CD4-positive, alpha-beta memory T cell (primary cell): Measurements from ENCODE around the gene SGCA. TPM values are rescaled to one million over a fixed set of nuclear protein-coding genes. Genes with fewer than 3 reads are reported as not detected.

Experiments used
- CTCF ChIA-PET: fragments of 350-600 bp; sonication (Branson Sonifier 250); formaldehyde crosslinking; loops from one replicate; lab custom pipeline; 2021; ENCODE audit warnings: inconsistent platforms; ENCODE audit not compliant: partially characterized antibody; lab: Charles Lee
- POLR2A ChIA-PET: fragments of 350-600 bp; sonication (Branson Sonifier 250); formaldehyde crosslinking; loops from one replicate; lab custom pipeline; 2021; ENCODE audit not compliant: partially characterized antibody; lab: Charles Lee
- DNase-seq, 5 donors: peaks; one replicate each; pipeline versions ENCODE4 v3.0.0 to v3.0.0-alpha.2; 2020 to 2022; ENCODE audit warnings: mixed read lengths in 1 of 5
- H3K27ac ChIP-seq: one replicate; pipeline ENCODE4 v1.7.0; 2013; ENCODE audit warnings: low read depth, low read length
- H3K27me3 ChIP-seq: 2 replicates; pipeline ENCODE4 v1.7.0; 2013; ENCODE audit warnings: mild to moderate bottlenecking, low read length, moderate library complexity; ENCODE audit not compliant: insufficient read depth
- H3K36me3 ChIP-seq: 2 replicates; pipeline ENCODE4 v1.7.0; 2013; ENCODE audit warnings: mild to moderate bottlenecking, low read length, moderate library complexity; ENCODE audit not compliant: insufficient read depth
- H3K4me1 ChIP-seq: 2 replicates; pipeline ENCODE4 v1.7.0; 2013; ENCODE audit warnings: mild to moderate bottlenecking, low read length, moderate library complexity; ENCODE audit not compliant: insufficient read depth
- H3K4me3 ChIP-seq, 2 donors: one replicate each; pipeline ENCODE4 v1.7.0; 2013; ENCODE audit warnings: low read length in 2 of 2, mild to moderate bottlenecking in 1 of 2
- H3K9me3 ChIP-seq, 2 donors: one replicate each; pipeline ENCODE4 v1.7.0; 2013; ENCODE audit warnings: low read length in 2 of 2, control low read depth in 1 of 2; ENCODE audit not compliant: control insufficient read depth in 1 of 2
- H3K27ac Mint-ChIP-seq, 7 donors: one replicate each; pipeline ENCODE4 v1.8.0; 2020 to 2021; ENCODE audit warnings: mixed read lengths in 7 of 7, mild to moderate bottlenecking in 6 of 7, inconsistent platforms in 3 of 7, moderate library complexity in 3 of 7
- H3K27me3 Mint-ChIP-seq, 2 donors: one replicate each; pipeline ENCODE4 v1.8.0; 2020 to 2021; ENCODE audit warnings: mixed read lengths in 2 of 2
- H3K36me3 Mint-ChIP-seq, 2 donors: one replicate each; pipeline ENCODE4 v1.8.0; 2020 to 2021; ENCODE audit warnings: mixed read lengths in 2 of 2, inconsistent platforms in 1 of 2, mild to moderate bottlenecking in 1 of 2
- H3K4me1 Mint-ChIP-seq, 4 donors: one replicate each; pipeline ENCODE4 v1.8.0; 2020 to 2021; ENCODE audit warnings: mixed read lengths in 4 of 4, mild to moderate bottlenecking in 1 of 4
- H3K4me3 Mint-ChIP-seq, 8 donors: one replicate each; pipeline ENCODE4 v1.8.0; 2020 to 2021; ENCODE audit warnings: mixed read lengths in 8 of 8, mild to moderate bottlenecking in 7 of 8, moderate library complexity in 6 of 8, inconsistent platforms in 3 of 8
- H3K9me3 Mint-ChIP-seq, 8 donors: one replicate each; pipeline ENCODE4 v1.8.0; 2020 to 2021; ENCODE audit warnings: mixed read lengths in 8 of 8, mild to moderate bottlenecking in 5 of 8, inconsistent platforms in 3 of 8, moderate library complexity in 1 of 8
- intact Hi-C: fragments of 100-400 bp; cut with micrococcal nuclease; formaldehyde crosslinking; loops from one replicate; pipeline ENCODE4 v1.15.1; 2023
- polyA plus RNA-seq, 2 donors: library from polyadenylated mRNA; unstranded; fragments of 300-500 nt; fragmentation: Illumina TruSeq; gene quantifications; one replicate each; pipeline ENCODE4 v1.2.3, GENCODE V29; 2021
- total RNA-seq, 2 experiments: library from RNA; stranded (reverse); gene quantifications; one replicate each; pipeline ENCODE4 v1.2.3, GENCODE V29; 2021

The SGCA gene
- total and polyA plus RNA-seq, 4 experiments from 2014 or later = not detected

DNA sequence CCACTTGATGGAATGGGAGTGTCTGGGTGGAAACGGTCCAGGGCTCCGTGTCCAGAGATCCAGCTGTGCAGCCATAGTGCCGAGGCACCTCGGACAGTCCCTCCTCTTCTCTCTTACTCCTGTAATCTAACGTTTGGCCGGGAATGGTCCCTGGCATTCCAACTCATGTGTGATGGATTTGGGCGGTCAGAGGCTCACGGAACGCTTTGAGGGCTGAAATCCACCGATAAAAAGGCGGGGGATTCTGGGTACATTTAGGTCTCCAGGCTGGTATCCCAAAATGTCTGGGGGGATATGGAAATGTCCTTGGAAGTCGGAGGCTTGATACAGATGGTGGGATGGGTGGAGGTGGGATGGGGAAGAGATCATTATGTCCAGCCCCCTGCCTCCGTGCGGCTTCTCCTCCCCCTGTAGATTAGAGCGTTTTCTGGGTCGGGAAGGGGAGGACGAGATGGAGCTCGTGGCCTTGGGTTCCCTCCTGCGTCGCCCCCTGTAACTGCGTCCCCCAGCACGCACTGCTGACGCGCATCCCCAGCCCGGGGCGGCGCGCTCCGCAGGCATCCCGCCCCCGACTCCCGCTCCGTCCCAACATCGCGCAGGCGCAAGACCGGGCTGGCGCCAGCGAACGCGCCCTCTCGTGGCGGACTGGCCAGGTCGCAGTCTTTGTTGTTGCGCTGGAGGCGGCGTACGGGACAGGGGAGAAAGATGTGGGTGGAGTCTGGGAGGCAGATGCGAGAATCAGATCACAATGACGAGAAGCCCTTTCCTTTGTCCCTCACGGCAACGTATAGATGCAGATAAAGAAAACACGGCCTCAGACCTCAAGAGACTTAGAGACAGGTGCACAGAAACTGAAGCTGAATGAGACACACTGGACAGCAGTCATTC, 4.5 kb upstream of the SGCA start:
- Mint-ChIP-seq H3K9me3 (no peaks in the 10 kb centered on the region), H3K4me3 (peak overlapping the region; percentile 59 to 86 (median 74)), H3K36me3 (no peaks in the 10 kb centered on the region), H3K27me3 (no peaks in the 10 kb centered on the region), H3K4me1 (peaks cover 23 to 53% (median 30%) of the 10 kb centered on the region in 4 donors), H3K27ac (peak overlapping the region; percentile 45 to 99 (median 93))
- Histone ChIP-seq H3K4me3 (peak overlapping the region; percentile 76 to 78), H3K27me3 (no peaks in the 10 kb centered on the region), H3K27ac (peak overlapping the region; percentile 46), H3K36me3 (no peaks in the 10 kb centered on the region), H3K9me3 (no peaks in the 10 kb centered on the region), H3K4me1 (peaks cover 34% of the 10 kb centered on the region)
- ChIA-PET POLR2A (interaction anchor here (0.5 to 2.8 kb wide), 9 partner anchors 12 to 315 kb away, joined by 3 to 102 read pairs (median 6); partner anchors contain the start of genes PPP1R9B and SAMD14), CTCF (interaction anchor here (0.6 to 2.8 kb wide), 22 partner anchors 8 to 835 kb away, joined by 3 to 118 read pairs (median 8); partner anchors contain the start of genes PPP1R9B and SAMD14)
- intact Hi-C loops = loop anchor here (1.0 to 2.0 kb wide), 3 partner anchors 10 to 66 kb away; partner anchors contain the start of gene PDK2
- peak; percentile 92 to 95 (median 93) for DNase-seq

DNA sequence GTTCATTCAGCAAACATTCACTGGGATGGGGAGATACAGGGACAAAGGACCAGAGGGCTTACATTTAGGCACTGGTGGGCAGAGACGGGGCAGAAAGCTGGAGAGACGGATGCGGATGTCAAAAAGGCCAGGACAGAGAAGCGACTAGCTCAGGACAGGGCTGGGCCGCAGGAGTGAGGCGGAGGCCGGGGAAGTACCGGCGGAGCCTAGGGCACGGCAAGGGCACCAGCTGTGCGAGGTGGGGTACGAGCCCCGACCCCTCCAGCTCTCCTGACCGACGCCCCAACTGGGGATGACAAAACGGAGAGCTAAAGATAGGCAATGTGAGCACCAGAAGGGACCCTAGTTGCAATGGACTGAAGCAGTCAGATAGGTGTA, 3.9 kb upstream of the SGCA start:
- no peaks in the 10 kb centered on the region for H3K9me3 ChIP-seq
- Mint-ChIP-seq H3K4me3 (peak overlapping the region in 7 of 8 donors; percentile 59 to 86 (median 74)), H3K27me3 (no peaks in the 10 kb centered on the region), H3K4me1 (peaks cover 23 to 53% (median 30%) of the 10 kb centered on the region in 4 donors), H3K36me3 (no peaks in the 10 kb centered on the region), H3K9me3 (no peaks in the 10 kb centered on the region), H3K27ac (peak overlapping the region; percentile 74 to 99 (median 93))
- ChIA-PET CTCF (interaction anchor here (1.2 to 2.8 kb wide), 20 partner anchors 8 to 136 kb away, joined by 3 to 118 read pairs (median 8); partner anchors contain the start of genes PPP1R9B and SAMD14), POLR2A (interaction anchor here (0.5 to 2.8 kb wide), 9 partner anchors 13 to 315 kb away, joined by 3 to 102 read pairs (median 6); partner anchors contain the start of gene PPP1R9B)
- peak overlapping the region; percentile 46 for H3K27ac ChIP-seq
- intact Hi-C loops = loop anchor here (1.0 to 2.0 kb wide), 3 partner anchors 11 to 67 kb away; partner anchors contain the start of gene PDK2
- peaks cover 34% of the 10 kb centered on the region for H3K4me1 ChIP-seq
- no peaks in the 10 kb centered on the region for H3K36me3 ChIP-seq
- no peak for DNase-seq
- no peaks in the 10 kb centered on the region for H3K27me3 ChIP-seq
- H3K4me3 ChIP-seq = peak overlapping the region in 1 of 2 donors; percentile 78

DNA sequence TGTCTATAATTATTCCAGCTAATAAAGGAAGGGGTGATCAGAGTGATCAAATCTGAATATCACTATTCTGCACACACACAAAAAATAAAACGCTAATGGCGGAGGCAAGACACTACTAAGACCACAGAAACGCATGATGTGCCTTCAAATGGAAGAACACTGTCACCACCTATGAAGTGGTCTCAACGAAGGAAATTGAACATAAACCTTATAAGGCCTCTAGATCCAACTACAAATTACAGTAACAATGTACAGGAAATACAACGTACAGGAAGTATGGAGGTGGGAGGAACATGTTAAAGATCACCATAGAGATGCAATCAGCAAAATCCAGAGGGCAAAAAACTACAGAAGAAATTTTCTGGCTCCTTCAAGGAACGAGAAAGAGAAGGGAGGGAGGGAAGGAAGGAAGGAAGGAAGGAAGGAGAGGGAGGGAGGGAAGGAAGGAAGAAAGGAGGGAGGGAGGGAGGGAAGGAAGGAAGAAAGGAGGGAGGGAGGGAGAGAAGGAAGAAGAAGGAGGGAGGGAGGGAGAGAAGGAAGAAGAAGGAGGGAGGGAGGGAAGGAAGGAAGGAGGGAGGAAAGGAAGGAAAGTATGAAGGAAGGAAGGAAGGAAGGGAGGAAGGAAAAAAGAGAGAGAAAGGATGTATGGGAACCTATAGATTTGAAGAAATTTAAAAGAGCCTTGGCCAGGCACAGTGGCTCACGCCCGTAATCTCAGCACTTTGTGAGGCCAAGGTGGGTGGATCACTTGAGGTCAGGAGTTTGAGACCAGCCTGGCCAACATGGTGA, 3.1 kb upstream of the SGCA start:
- peaks cover 30% of the 10 kb centered on the region for H3K4me1 ChIP-seq
- Mint-ChIP-seq H3K36me3 (no peaks in the 10 kb centered on the region), H3K4me3 (peak overlapping the region in 7 of 8 donors; percentile 8 to 86 (median 38)), H3K9me3 (no peaks in the 10 kb centered on the region), H3K27me3 (no peaks in the 10 kb centered on the region), H3K4me1 (peaks cover 22 to 48% (median 29%) of the 10 kb centered on the region in 4 donors), H3K27ac (peak overlapping the region; percentile 29 to 99 (median 74))
- no peaks in the 10 kb centered on the region for H3K9me3 ChIP-seq
- H3K27me3 ChIP-seq = no peaks in the 10 kb centered on the region
- H3K27ac ChIP-seq = peak overlapping the region; percentile 46
- H3K4me3 ChIP-seq = no peak overlapping the region
- CTCF ChIA-PET = interaction anchor here (0.8 to 2.8 kb wide), 18 partner anchors 9 to 135 kb away, joined by 3 to 118 read pairs (median 12); partner anchors contain the start of genes PPP1R9B and SAMD14
- DNase-seq = peak in 1 of 5 donors; percentile 39
- POLR2A ChIA-PET = interaction anchor here (0.5 to 2.8 kb wide), 6 partner anchors 14 to 132 kb away, joined by 3 to 102 read pairs (median 5); partner anchors contain the start of gene PPP1R9B
- no peaks in the 10 kb centered on the region for H3K36me3 ChIP-seq
- intact Hi-C loops = no loop called here

DNA sequence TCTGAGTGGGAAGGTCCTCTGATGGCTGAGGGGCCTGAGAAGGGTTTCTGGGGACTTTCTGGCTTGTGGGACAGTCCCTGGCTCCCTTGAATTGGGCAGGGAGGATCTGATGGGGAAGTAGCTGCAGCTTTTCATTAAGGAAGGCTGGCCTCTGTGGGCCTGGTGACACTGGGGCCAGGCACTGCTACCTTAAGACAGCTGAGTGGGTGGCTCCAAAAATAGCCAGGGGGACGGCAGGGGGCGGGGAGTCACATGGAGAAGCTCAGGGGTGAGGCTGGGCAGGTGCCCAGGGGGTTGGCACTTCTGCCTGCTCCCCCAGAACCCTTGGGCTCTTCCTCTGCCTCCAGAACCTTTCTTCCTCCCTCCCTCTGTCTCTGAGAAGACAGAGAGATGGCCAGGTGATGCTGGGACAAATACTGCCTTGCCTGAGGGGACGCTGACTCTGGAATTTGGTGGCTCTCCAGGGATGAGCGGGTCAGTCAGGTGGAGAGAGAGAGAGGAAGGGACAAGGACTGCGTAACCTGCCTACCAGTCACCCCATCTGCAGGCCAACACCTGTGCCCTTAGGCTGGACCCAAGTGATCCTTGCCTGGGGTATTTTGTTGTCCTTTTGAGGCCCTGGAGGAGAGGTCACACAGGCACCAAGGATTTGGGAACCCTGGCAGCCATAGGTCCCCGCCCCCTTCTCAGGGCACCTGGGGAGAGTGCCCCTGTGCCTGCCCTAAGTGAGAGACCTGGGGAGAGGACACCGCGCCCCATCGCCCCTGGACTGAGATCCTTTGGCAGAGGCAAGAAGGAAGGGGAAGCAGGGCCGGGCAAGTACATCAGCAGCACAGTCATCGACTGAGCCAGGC, 1.7 kb upstream of the SGCA start:
- POLR2A ChIA-PET = interaction anchor here (0.9 kb wide), 1 partner anchor 13 kb away, joined by 3 read pairs; the partner anchor contains the start of gene PPP1R9B
- DNase-seq = peak in 1 of 5 donors; percentile 13
- no peaks in the 10 kb centered on the region for H3K9me3 ChIP-seq
- H3K27me3 ChIP-seq = no peaks in the 10 kb centered on the region
- Mint-ChIP-seq H3K4me3 (no peak overlapping the region), H3K36me3 (no peaks in the 10 kb centered on the region), H3K9me3 (no peaks in the 10 kb centered on the region), H3K27me3 (peaks cover 0 to 2% of the 10 kb centered on the region in 2 donors), H3K27ac (peak overlapping the region in 1 of 7 donors; percentile 15), H3K4me1 (peaks cover 20 to 45% (median 26%) of the 10 kb centered on the region in 4 donors)
- H3K4me1 ChIP-seq = peaks cover 25% of the 10 kb centered on the region
- no peak overlapping the region for H3K4me3 ChIP-seq
- H3K27ac ChIP-seq = no peak overlapping the region
- CTCF ChIA-PET = interaction anchor here (0.7 to 1.9 kb wide), 6 partner anchors 11 to 1348 kb away, joined by 3 to 17 read pairs (median 3); no protein-coding TSS in a partner anchor
- no peaks in the 10 kb centered on the region for H3K36me3 ChIP-seq
- intact Hi-C loops = no loop called here

DNA sequence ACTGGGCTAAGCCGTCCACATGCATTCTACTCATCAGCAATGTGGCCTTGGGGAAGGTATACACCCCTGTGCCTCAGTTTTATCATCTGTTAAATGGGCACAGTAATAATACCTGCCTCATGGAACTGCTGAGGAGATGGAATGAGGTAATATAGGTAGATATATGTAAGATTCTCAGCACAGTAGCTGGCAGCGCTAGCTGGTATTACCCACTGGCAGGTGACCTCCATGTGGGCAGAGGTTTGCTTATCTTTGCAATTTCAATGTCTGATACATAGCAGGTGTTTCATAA, 1.2 kb upstream of the SGCA start:
- H3K4me3 Mint-ChIP-seq = no peak overlapping the region
- no peak for DNase-seq
- H3K27ac ChIP-seq = no peak overlapping the region
- peaks cover 2 to 3% of the 10 kb centered on the region in 2 donors for H3K27me3 Mint-ChIP-seq
- H3K9me3 ChIP-seq = no peaks in the 10 kb centered on the region
- H3K9me3 Mint-ChIP-seq = peaks cover 0 to 3% (median 0%) of the 10 kb centered on the region in 8 donors
- peaks cover 30% of the 10 kb centered on the region for H3K4me1 ChIP-seq
- ChIA-PET CTCF (interaction anchor here (0.9 to 1.9 kb wide), 5 partner anchors 9 to 50 kb away, joined by 3 to 17 read pairs (median 3); no protein-coding TSS in a partner anchor), POLR2A (no interaction called here)
- H3K36me3 ChIP-seq = no peaks in the 10 kb centered on the region
- no peak overlapping the region for H3K4me3 ChIP-seq
- no peaks in the 10 kb centered on the region for H3K27me3 ChIP-seq
- peaks cover 0 to 3% of the 10 kb centered on the region in 2 donors for H3K36me3 Mint-ChIP-seq
- H3K4me1 Mint-ChIP-seq = peaks cover 24 to 50% (median 30%) of the 10 kb centered on the region in 4 donors
- intact Hi-C loops = no loop called here
- peak overlapping the region in 2 of 7 donors; percentile 25 to 75 for H3K27ac Mint-ChIP-seq

DNA sequence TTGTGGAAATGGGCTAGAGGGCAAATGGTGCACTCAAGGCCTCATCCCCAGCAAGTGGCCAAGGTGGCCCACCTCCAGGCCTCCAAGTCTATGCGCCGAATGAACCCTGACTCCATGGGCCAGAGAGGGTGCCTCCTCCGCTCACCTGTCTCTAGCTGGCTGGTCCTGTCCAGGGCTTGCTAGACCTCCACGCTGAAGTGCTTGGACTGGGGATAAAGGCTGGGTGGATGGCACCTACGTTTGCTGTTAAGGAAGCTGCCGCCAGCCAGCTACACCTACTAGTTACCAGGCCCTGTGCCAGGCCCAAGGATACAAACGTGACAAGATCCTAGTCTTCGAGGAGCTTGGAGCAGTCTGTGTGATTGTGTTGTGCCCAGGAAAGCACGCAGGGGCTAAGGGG, 739 bp upstream of the SGCA start:
- peak in 1 of 5 donors; percentile 28 for DNase-seq
- intact Hi-C loops = no loop called here
- Mint-ChIP-seq H3K27me3 (peaks cover 2 to 3% of the 10 kb centered on the region in 2 donors), H3K4me1 (peaks cover 24 to 51% (median 30%) of the 10 kb centered on the region in 4 donors), H3K36me3 (peaks cover 0 to 3% of the 10 kb centered on the region in 2 donors), H3K27ac (peak overlapping the region in 3 of 7 donors; percentile 25 to 75 (median 55)), H3K4me3 (no peak overlapping the region), H3K9me3 (peaks cover 0 to 3% (median 0%) of the 10 kb centered on the region in 8 donors)
- ChIA-PET CTCF (interaction anchor here (0.9 to 1.6 kb wide), 6 partner anchors 10 to 71 kb away, joined by 3 to 7 read pairs (median 4); no protein-coding TSS in a partner anchor), POLR2A (no interaction called here)
- Histone ChIP-seq H3K27me3 (no peaks in the 10 kb centered on the region), H3K36me3 (no peaks in the 10 kb centered on the region), H3K9me3 (no peaks in the 10 kb centered on the region), H3K27ac (no peak overlapping the region), H3K4me3 (no peak overlapping the region), H3K4me1 (peaks cover 30% of the 10 kb centered on the region)
